ENCODE measurements around the gene NELFE. TPM values are rescaled to one million over a fixed set of nuclear protein-coding genes. Genes with fewer than 3 reads are reported as not detected.

The NELFE gene
- total and polyA plus RNA-seq, 11 donors, result 35.4 to 82.0 (median 46.4) TPM

DNA sequence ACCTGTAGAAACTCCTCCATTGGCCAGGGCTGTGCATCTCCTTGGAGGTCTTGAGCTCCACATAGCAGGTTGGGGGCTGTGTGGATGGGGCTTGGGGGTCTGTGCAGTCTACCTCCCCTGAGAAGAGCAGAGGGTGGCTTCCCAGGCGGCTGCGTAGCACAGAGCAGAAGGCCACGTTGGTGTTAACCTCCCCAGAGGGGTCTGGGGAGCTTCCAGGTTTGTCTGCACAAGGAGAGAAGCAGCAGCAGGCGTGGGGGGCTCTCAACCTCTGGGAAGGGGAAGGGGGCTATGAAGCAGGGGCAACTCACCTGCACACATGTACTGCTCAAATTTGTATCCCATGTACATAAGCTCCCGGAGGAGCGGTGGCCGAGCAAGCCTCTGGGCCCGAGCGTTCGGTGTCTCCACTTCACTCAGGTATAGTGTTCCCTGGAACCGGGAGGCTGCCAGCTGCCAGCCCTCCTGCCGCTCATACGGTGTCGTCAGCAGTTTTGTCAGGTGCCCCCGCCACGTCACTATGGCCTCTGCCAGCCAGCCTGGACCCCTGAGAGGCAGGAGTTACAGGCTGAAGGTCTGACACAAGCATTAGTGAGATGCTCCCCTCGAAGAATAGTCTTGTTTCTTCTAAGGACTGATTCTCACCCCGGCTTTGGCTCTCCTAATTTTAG is 12.0 kb upstream of the NELFE start:
- Histone ChIP-seq H3K4me1 (peaks cover 0 to 33% (median 24%) of the 10 kb centered on the region in 12 donors), H3K36me3 (peaks cover 0 to 59% (median 46%) of the 10 kb centered on the region in 9 donors), H3K4me3 (peak overlapping the region in 11 of 12 donors; percentile 56 to 87 (median 73)), H3K27ac (peak overlapping the region in 11 of 12 donors; percentile 86 to 98 (median 94)), H3K9me3 (no peaks in the 10 kb centered on the region), H3K27me3 (no peaks in the 10 kb centered on the region)
- 70 to 82% (median 76%) methylated on average over 18 of the region's 18 CpGs for WGBS, 4 donors
- peak in 1 of 5 donors; percentile 10 for DNase-seq
- no peak for ATAC-seq
- intact Hi-C loops (cut with DNase I), result loop anchor here in 1 of 10 donors (1.0 kb wide), 1 partner anchor 11 kb away; the partner anchor contains the start of gene SKIC2
- TF ChIP-seq CTCF (IDR thresholded peaks at IDR 0.05) (no peak), POLR2A (IDR thresholded peaks at IDR 0.05) (no peak)

- DNase-seq (peak in 1 of 5 donors; percentile 10), ATAC-seq (no peak)
- no peak for TF ChIP-seq CTCF (IDR thresholded peaks at IDR 0.05)
- no peak for TF ChIP-seq POLR2A (IDR thresholded peaks at IDR 0.05)
- no peaks in the 10 kb centered on the region for H3K27me3 ChIP-seq
- H3K27ac ChIP-seq, result peak overlapping the region in 1 of 12 donors; percentile 96
- H3K4me1 ChIP-seq, result peaks cover 0 to 33% (median 24%) of the 10 kb centered on the region in 12 donors
- no peaks in the 10 kb centered on the region for H3K9me3 ChIP-seq
- H3K36me3 ChIP-seq, result peaks cover 0 to 66% (median 54%) of the 10 kb centered on the region in 9 donors
- intact Hi-C loops (cut with DNase I), result no loop called here
- no peak overlapping the region for H3K4me3 ChIP-seq
- WGBS, 4 donors, result 67 to 78% (median 74%) methylated on average over 17 of the region's 17 CpGs
Observed at GRCh38 chr6:31969712-31970603, 11.2 kb upstream of the NELFE start.

DNA sequence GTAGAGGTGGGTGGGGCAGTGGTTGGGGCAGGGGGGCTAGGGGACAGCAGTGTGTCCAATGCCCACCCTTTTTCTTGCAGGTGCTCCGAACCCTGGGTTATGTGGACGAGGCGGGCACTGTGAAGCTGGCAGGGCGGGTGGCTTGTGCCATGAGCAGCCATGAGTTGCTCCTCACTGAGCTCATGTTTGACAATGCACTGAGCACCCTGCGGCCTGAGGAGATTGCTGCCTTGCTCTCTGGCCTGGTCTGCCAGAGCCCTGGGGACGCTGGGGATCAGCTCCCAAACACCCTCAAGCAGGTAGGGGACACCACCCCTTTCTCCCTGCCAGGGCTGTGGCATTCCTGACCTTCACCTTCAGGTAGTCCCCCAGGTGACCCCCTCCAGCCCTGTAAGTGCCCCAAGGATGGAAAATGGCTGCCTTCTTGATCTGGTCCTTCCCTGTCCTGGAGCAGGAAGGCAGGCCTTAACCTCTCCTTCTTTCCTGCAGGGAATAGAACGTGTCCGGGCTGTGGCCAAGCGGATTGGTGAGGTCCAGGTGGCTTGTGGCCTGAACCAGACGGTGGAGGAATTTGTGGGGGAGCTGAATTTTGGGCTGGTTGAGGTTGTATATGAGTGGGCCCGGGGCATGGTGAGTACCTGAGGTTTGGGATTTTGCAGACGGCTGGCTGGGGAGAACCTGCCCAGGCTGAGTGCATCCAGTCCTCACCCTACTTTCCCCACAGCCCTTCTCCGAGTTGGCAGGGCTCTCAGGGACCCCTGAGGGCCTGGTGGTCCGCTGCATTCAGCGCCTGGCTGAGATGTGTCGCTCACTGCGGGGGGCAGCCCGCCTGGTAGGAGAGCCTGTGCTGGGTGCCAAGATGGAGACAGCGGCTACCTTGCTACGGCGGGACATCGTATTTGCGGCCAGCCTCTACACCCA is 10.3 kb upstream of the NELFE start:
- intact Hi-C loops (cut with DNase I), result no loop called here
- Histone ChIP-seq H3K4me3 (no peak overlapping the region), H3K4me1 (peaks cover 0 to 31% (median 24%) of the 10 kb centered on the region in 12 donors), H3K36me3 (peaks cover 0 to 67% (median 61%) of the 10 kb centered on the region in 9 donors), H3K27me3 (no peaks in the 10 kb centered on the region), H3K9me3 (no peaks in the 10 kb centered on the region), H3K27ac (no peak overlapping the region)
- 85 to 89% (median 88%) methylated on average over 18 to 23 of the region's 23 CpGs for WGBS, 4 donors
- DNase-seq (no peak), ATAC-seq (no peak)
- no peak for TF ChIP-seq CTCF (IDR thresholded peaks at IDR 0.05)
- no peak for TF ChIP-seq POLR2A (IDR thresholded peaks at IDR 0.05)

All from heart left ventricle (tissue), 16 donors.